ENCODE measurements around the gene ARAP3.

Gene ARAP3

DNA sequence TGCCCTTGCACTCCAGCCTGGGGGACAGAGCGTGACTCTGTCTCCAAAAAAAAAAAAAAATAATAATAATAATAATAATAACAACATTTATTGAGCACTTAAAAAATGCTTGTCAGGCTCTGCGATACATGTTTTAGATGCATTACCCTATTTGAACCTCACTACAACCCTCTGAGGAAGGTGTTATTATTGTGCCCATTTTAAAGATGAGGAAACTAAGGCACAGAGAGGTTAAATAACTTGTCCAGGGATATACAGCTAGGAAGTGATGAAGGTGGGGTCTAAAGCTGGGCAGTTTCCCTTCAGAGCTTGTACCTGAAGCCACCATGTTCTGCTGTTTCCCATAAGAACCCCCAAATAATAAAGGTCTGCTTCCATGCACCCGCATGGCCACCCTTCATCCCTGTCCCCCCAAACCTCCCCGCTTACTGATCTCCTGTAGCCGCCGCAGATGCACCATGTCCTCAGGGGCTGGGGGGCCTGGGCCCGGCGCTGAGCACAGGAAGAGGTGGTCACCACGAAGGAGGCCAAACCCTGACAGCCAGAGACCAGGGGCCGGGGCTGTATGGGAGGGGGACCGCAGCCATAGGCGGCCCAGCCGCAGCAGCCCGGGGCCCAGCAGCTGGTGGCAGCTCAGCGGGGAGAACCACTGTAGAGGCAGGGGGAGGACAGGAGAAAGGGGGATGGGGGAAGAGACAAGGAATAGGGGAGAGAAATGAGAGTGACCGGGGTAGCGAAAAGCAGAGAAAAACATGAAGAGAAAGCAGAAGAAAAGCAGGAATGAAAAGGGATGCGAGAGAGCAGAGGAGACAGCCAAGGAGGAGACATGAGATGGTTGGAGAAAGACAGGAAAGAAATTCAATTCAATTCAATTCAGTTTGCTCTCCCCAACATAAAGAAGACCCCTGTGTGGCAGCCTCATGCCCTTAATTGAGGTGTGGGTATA lies 15.8 kb downstream of the ARAP3 start:
- no peak overlapping the region for H3K27ac ChIP-seq
- no peak for TF ChIP-seq ZFX (IDR thresholded peaks at IDR 0.05)

DNA sequence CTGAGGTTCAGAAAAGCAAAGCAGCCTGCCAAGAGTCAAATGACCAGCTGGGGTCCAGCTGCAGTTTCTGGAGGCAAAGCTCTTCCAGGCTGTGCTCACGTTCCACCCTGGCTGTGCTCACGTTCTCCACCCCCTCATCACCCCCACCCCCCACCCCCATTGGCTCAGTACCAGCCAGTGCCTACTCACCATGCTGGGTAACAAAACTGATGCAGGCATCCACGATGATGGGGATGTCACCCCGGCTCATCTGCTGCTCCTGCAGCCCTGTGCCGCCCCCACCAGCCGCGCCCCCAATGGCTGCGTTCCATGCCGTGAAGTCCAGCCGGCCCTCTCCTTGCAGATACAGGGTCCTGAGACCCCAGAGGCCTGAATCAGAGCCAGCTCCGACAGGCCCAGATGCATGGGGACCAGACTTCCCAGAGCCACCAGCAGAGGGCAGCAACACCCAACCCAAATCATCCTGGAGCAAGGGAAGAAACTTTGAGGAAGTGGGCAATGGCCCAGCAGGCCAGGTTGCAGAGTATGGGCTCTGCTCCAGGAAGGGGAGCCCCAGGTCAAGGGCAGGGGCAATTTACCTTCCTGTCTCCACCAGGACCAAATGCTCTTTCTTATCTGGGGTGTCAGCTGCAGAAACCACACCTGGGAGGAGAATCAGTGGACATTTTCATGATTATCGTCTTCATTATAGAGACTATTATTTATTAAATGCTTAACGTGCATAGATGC lies 17.1 kb downstream of the ARAP3 start:
- TF ChIP-seq, protein P1, sequence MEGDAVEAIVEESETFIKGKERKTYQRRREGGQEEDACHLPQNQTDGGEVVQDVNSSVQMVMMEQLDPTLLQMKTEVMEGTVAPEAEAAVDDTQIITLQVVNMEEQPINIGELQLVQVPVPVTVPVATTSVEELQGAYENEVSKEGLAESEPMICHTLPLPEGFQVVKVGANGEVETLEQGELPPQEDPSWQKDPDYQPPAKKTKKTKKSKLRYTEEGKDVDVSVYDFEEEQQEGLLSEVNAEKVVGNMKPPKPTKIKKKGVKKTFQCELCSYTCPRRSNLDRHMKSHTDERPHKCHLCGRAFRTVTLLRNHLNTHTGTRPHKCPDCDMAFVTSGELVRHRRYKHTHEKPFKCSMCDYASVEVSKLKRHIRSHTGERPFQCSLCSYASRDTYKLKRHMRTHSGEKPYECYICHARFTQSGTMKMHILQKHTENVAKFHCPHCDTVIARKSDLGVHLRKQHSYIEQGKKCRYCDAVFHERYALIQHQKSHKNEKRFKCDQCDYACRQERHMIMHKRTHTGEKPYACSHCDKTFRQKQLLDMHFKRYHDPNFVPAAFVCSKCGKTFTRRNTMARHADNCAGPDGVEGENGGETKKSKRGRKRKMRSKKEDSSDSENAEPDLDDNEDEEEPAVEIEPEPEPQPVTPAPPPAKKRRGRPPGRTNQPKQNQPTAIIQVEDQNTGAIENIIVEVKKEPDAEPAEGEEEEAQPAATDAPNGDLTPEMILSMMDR (conservative IDR thresholded peaks at IDR 0.05): peak; percentile 96
- TF ChIP-seq ZFX (IDR thresholded peaks at IDR 0.05): no peak
- H3K27ac ChIP-seq: no peak overlapping the region

DNA sequence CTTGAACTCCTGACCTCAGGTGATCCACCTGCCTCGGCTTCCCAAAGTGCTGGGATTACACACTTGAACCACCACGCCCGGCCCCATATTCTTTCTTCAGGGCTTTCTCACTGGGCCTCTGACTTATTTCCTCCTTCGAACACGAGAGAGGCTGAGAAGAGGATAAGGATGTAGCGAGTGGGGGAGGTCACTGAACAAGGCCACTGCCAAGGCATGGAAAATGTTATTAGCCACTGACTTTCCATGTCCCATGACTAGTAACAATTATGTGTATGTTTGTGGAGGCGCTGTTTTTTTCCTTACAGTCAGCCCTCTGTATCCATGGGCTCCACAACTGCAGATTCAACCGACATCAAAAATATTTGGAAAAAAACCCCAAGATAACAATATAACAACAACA lies 18.5 kb downstream of the ARAP3 start:
- peak overlapping the region; percentile 29; the same call in 1 of the 2 replicates for H3K27ac ChIP-seq
- TF ChIP-seq, protein P1 (conservative IDR thresholded peaks at IDR 0.05): no peak
- TF ChIP-seq ZFX (IDR thresholded peaks at IDR 0.05): no peak

DNA sequence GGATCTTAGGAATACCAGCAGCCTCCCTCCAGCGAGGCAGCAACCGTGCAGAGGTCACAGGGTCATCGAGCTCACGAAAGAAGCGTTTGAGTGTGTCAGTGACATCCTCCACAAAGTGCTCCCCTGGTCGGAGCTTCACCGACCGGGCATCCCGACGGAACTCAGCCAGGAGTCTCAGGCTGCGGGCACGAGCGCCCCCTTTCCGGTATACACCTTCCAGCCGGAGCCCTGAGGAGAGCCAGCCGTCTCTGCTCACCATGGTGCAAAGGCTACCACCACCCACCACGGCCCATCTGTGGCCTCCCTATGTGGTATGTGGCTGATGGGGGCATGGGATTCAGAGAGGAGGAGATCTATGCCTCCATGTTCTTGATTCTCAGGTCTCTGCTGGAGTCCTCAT lies 20.0 kb downstream of the ARAP3 start:
- no peak for TF ChIP-seq ZFX (IDR thresholded peaks at IDR 0.05)
- TF ChIP-seq, protein P1 (conservative IDR thresholded peaks at IDR 0.05): no peak
- H3K27ac ChIP-seq: peak overlapping the region; percentile 6; the same call in 1 of the 2 replicates

DNA sequence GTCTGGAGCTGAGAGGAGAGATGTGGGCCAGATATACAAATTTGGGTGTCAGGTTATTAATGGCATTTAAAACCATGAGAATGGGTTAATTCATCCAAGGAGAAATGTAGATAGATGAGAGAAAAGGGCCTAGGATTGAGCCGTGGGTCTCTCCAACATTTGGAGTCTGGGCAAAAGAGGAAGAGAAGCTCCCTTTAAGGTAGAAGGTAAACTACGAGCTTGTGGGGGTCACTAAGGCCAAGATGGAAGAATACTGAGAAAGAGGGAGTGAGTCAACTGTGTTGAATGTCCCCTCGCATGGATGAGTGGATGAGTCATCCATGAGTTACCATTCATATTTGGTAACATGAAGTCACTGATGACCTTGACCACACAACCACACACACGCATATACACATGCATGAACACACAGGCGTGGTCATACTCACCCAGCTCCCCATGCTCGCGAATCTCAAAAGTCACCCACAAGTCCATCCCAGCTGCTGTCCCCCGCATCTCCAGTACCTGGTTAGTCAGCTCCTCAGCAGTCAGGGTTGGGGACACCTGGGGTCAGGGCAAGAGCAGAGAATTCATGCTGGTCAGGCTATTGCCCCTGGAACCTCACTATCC lies 24.0 kb downstream of the ARAP3 start:
- no peak overlapping the region for H3K27ac ChIP-seq

DNA sequence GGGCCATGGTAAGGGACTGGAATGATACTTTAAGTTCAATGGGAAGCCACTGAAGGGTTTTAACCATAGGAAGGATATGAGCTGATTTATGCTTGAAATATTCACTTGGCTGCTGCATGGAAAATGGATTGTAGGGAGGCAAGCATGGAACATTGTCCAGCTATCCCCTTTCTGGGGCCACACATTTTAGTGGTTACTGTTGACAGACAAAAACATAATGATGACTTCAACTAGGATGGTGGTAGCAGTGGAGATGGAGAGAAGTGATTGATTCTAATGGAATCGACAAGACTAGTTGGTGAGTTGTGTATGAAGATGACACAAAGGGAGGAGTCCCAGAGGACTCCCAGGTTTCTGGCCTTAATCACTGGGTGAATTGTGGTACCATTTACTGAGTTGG lies 24.6 kb downstream of the ARAP3 start:
- TF ChIP-seq ZFX (IDR thresholded peaks at IDR 0.05): no peak
- TF ChIP-seq, protein P1 (conservative IDR thresholded peaks at IDR 0.05): no peak
- no peak overlapping the region for H3K27ac ChIP-seq

More for the DNA sequence above, 24.0 kb downstream of the ARAP3 start:
- TF ChIP-seq, protein P1 (conservative IDR thresholded peaks at IDR 0.05): no peak
- TF ChIP-seq ZFX (IDR thresholded peaks at IDR 0.05): no peak

DNA sequence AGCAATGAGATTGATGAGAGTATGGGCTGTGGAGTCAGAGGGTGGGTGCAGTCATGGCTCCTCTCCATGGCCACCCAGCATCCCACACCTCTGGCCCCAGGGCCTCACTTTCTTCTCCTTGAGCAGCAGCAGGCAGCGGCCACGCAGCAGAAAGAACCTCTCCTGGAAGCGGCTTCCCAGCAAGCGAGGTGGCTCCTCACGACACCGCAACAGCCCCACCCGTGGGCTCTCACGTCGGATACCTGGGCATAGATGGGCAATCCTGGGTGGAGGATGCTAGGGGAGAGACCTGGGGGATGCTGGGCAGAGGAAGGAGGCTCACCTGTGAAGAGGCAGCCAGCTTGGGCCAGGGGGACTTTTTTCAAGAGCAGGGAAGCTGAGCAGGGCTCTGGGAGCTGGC lies 25.6 kb downstream of the ARAP3 start:
- H3K27ac ChIP-seq: no peak overlapping the region
- no peak for TF ChIP-seq ZFX (IDR thresholded peaks at IDR 0.05)
- TF ChIP-seq, protein P1 (conservative IDR thresholded peaks at IDR 0.05): no peak

Measured in C4-2B (cell line).